HG03045 (cell line): ENCODE results near the gene CHST11.
"Not testable (repeated sequence)": the region's sequence is repeated elsewhere in the genome, so short reads cannot be mapped to it uniquely, and the experiment has no call there.

ENCODE experiments used
- ATAC-seq: cut with Tn5 transposase; IDR thresholded peaks from one replicate; pipeline ENCODE4 v1.9.1; 2021; ENCODE audit warnings: mild to moderate bottlenecking, moderate library complexity; ENCODE audit not compliant: unreplicated experiment

Gene CHST11

DNA sequence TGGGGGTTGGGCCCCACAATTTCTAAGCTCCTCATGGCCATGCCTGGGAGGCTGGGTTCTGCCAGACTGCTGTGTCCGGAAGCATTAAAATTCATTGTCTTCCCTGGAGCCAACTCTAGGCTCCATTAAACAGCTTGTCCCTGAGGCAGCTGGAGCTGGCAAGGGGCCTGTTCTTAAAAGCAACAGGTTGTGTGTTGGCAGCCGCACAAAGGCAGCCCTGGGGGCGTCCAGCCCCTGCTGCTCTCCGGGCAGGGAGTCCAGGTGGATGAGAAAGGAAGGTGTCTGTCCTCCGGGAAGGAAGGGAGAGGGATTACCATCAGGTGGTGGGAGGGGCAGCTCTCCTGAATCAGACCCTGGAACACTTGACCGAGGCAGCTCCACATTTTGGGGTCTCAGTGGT lies 98.9 kb downstream of the CHST11 start:
- ATAC-seq = no peak

DNA sequence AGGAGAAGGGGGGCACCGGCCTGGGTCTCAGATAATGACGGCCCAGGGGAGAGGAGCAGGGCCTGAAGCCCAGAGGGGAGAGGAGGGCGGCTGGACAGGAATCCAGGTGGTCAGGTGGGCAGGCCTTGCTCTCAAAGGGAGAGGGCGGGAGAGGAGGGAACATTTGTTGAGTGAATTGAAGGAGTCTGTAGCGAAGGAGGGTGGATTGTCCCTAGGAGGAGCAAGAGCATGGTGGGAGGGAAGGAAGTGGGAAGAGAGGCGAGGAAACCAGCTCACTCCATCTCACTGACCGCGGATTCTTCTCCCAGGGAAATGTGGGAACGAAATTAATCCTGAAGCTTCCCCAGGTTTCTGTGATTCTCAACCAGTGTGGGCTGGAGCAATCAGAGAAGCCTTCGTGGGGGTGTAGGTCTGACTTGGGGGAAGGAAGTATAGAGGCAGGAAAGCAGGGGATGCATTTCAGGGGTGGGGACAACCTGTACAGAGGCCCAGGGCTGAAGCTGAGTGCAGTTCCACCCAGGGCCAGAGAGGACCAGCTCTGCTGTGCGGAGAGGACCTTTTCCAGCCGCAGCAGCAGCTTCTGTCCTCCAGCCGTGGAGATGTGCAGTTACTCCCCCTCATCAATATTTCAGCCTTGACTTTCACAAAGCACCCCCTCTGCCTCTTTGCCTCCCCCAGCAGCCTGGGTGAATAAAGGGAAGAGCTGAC lies 100.9 kb downstream of the CHST11 start:
- no peak for ATAC-seq

DNA sequence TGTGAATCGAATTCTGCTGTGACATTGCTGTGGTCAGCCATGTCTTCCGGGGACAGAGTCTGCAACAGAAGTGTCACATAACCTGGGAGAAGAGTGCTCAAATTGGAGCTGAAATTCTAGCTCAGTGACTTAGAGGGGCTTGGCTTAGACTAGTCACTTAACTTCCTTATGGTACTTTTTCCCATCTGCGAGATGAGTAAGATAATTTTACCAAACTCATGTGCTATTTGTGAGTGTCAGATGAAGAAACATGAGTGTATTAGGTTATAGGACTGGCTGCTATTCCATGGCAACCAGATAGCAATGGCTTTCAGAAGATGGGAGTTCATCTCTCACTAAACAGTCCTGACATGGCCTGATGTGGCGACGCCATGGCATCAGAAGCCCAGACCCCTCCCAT lies 104.1 kb downstream of the CHST11 start:
- ATAC-seq = no peak

DNA sequence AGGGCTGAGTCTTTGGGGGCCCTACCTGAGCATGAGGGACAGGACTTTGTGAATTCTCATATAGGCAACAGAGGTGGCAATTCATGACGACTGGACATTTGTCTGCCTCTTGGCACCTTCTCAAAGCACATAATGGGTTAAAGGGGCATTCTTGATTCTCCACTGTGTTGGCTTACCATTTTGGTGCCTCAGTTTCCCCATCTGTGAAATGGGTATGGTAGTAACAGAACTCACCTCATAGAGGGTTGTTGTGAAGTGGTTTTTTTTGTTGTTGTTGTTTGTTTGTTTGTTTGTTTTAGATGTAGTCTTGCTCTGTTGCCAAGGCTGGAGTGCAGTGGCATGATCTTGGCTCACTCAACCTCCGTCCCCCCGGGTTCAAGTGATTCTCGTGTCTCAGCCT lies 106.0 kb downstream of the CHST11 start:
- ATAC-seq = no peak

DNA sequence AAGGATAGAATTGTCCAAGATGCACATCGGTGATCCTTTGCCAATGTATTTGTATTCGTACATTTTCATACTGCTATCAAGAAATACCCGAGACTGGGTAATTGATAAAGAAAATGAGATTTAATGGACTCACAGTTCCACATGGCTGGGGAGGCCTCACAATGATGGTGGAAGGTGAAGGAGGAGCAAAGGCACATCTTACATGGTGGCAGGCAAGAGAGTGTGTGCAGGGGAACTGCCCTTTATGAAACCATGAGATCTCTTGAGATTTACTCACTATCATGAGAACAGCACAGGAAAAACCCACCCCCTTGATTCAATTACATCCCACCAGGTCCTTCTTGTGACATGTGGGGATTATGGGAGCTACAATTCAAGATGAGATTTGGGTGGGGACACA lies 107.9 kb downstream of the CHST11 start:
- not testable (repeated sequence) for ATAC-seq

DNA sequence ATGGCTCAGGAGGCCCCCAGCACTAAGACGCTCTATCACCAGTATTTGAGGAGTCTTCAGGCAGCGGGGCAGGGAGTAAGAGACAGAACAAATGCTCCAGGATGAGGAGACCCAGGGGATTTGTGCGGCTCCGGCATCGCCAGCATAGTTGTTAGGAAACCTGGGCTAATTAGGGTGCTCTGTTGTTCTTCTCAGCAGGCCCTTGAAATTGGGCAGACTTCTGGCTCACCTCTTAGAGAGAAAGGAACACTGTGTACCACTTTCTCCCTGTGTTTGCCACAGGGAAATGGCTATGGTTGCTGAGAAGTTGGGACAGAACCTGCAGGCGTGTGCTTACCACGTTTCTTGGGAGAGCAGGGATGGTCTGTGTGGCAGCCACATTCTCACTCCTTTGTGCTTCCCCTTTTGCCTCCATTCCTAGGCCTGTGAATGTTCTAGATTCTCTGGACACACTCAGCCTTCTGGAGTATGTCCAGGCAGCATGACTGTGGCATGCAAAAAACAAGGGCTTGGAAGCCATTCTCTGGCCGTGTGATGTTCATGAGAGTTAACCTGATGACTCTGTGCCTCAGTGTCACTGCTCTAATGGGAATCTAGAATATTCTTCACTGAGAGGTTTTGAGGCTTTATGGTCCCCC lies 109.0 kb downstream of the CHST11 start:
- no peak for ATAC-seq

DNA sequence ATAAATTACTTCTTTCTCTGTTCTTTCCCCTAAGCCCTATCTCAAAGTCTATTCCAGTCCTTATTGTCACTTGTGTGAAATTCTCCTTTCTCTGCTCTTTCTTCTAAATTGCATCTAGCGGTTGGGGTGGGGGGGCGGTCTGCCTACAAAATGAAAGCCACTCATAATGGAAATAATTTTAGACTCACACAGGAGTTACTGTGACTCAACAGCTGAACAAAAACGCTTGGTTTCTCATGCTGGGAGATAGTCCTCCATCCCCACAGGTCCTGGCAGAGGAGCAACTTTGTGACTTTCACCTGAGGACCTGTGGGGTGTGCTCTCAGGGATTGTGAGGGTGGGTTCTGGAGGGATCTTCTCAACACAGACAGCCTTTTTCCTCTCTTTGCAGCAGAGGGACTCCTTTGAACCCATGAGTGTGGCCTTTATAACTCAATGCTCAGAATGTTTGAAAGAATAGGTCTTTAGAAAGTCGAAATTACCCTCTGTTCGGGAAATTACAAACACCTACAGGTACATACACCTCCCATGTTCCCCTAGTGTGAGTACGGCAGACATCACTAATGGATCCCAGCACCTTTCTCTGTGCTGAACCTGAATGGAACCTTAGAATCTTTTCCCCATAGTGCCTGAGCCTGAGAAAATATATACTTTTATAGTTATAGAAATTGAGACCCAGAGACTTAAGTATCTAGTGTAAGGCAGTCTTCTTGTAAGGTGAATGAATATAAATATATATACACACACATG lies 109.7 kb downstream of the CHST11 start:
- ATAC-seq = no peak

DNA sequence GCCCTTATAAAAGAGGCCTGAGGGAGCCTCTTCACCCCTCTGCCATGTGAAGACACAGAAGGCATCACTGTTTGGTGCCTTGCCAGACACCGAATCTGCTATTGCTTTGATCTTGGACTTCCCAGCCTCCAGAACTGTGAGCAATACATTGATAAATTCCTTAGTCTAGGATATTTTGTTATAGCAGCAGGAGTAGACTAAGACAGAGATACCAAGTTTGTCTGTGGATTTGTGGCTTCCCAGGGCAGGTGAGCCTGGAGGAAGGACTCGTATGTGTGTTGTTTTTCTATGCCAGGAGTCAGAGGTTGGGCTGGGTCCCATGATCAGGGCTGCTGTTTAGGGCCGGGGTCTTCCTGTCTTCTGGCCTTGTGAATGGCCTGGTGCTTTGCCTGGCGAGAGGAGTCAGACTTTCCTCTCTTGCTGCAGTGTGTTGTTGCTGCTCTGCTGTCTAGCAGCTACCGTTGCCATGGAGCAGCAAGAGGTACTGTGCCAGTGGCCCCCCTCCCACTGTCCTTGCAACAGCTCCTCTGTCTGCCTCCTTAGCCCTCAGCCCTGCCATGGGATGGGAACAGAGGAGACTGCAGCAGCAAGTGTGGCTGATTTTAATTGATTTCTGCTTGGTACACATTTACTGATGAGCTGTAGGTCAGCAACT lies 111.2 kb downstream of the CHST11 start:
- ATAC-seq = no peak

DNA sequence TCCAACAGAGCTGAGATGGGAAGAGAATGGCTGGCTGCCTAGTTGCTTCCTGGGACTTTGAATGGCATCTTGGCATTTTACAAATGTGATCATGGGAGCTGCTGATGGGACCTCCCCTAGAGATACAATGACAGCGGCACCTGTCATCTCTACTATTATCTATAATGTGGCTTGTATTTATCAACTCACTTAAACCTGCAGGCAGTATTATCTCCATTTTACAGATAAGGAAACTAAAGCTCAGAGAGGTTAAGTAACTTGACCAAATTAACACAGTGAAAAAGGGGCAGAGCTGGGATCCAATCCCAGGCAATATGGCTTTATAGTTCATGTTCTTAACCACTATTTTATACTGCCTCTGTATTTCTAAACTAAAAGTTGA lies 111.7 kb downstream of the CHST11 start:
- ATAC-seq = no peak

DNA sequence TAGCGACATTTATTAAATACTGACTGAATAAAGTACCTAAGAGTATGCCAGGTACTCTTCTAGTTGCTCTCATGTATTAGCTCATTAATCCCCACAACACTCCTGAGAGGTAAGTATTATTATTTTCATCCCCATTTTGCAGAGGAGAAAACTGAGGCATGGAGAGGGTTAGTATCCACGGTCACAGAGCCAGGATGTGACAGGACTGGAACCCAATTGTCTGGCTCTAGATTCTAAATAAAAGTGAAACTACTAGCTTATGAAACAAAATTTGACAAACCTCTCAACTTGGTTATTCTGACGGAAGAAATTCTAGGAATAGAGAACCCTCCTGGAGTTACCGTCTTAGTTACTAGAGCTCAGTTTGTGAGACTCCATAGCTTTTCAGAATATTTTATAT lies 112.2 kb downstream of the CHST11 start:
- ATAC-seq = no peak

DNA sequence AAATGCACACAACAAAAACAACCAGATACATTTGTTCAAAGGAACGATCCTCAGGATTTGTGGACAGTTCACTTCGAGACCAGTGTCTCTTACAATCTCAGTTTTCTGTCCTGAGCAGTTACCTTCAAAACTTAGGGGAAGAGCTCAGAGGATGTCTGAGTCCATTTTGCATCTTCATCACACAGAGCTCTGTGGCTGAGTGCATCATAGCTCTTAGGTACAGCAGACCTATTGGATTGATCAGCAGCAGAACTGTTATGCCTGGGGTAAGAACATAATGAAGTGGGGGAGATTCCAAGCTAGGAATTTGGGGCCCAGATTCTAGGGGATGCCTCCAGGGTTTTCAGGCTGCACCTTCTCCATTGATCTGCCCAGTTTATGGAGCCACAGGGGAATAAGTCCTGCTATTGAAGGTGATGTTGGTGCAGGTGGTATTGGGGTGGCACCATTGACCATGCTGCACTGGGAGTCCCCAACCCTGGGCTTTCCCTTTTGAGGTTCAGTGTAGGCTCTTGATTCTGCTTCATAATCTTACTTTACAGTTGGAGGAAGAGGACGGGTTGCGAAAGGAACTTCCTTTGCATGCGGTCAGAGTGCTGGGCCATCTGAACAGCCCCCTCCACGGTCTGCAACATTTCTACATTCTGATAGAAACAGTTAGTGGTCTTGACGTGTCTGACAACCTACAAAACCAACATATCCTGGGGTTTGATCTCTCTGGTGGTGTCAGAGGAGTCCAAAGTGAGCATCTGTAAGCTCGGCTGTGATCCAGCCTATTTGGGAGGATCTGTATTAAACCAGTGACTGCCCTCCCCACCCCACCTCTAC lies 112.8 kb downstream of the CHST11 start:
- peak; percentile 75 for ATAC-seq

DNA sequence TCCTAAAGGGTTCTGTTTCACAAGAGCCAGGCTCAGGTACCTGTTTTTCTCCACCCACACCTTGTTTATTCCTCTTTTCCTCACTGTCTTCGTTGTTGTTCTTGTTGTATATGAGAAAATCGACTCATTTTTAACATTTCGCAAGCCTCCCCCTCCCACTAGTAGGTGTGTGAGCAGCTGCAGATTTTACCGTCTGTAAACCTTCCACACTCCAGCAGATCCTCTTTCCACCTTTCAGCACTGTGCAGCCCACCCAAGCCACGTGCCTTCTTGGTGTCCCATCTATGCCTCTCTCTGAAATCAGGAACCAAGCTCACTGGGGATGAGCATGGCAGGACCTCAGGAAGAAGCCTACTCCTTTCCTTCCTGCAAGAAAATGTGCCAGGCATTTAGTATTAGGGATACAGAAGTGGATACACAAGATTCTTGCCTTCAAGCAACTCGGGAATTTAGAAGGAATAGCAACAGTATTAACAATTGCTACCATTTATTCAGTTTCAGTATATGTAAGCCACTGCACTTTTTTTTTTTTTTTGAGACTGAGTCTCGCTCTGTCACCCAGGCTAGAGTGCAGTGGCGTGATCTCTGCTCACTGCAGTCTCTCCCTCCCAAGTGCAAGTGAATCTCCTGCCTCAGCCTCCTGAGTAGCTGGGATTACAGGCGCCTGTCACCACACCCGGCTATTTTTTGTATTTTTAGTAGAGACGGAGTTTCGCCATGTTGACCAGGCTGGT lies 113.6 kb downstream of the CHST11 start:
- ATAC-seq = peak; percentile 18

DNA sequence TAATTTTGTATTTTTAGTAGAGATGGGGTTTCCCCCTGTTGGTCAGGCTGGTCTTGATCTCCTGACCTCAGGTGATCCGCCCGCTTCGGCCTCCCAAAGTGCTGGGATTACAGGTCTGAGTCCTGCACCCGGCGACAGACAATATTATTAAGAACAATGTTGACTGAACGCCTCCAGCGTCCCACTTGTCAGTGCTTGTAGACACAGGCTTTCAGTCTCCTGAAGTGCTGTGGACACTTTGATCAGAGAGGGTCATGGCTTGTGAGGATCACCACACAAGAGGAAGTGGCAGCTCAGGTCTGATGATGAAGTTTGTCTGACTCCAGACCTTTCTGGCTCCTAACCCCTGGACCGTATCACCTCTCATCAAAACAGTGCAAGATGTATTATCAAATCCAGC lies 114.6 kb downstream of the CHST11 start:
- ATAC-seq = no peak

DNA sequence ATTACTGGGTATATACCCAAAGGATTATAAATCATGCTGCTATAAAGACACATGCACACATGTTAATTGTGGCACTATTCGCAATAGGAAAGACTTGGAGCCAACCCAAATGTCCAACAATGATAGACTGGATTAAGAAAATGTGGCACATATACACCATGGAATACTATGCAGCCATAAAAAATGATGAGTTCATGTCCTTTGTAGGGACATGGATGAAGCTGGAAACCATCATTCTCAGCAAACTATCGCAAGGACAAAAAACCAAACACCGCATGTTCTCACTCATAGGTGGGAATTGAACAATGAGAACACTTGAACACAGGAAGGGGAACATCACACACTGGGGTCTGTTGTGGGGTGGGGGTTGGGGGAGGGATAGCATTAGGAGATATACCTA lies 117.6 kb downstream of the CHST11 start:
- ATAC-seq = not testable (repeated sequence)

DNA sequence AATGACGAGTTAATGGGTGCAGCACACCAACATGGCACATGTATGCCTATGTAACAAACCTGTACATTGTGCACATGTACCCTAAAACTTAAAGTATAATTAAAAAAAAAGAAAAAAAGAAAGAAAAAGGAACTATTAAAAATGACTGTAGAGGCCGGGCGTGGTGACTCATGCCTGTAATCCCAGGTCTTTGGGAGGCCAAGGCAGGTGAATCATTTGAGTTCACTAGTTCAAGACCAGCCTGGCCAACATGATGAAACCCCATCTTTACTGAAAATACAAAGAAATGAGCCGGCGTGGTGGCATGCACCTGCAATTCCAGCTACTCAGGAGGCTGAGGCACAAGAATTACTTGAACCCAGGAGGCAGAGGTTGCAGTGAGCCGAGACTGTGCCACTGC lies 118.0 kb downstream of the CHST11 start:
- ATAC-seq = not testable (repeated sequence)

DNA sequence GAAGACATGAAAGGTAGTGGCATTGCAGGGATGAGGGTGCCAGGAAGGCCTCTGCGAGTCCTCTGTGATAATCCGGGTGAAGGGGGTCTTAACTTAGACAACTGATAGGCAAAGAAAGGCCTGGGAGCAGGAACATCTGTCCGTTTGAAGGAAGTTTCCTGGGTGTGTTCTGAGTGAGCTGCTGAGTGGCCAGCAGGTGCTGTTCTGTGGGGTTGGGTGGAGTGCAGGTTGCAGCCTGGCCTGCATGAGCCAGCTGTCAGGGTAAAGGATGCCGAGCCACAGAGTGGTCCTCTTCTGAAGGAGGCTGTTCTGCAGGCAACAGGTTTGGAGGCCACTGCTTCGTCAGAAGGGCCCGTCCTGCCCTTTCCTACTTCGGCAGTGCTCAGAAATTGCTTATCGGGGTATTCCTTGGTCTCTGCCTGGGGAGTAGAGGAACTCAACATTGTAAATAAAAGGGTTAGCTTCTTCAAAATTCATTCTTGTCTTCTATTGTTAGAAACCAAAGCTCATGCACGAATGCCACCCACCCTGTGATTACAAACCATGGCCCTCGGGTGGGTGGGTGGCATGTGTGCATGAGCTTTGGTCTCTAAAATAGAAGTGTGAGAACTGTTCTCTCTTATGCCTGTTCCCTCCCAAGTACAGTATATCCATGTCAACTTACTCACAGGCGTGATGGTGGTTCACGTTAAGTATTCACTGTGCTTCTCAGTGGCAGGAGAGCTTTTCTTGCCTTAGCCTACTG lies 118.9 kb downstream of the CHST11 start:
- no peak for ATAC-seq

DNA sequence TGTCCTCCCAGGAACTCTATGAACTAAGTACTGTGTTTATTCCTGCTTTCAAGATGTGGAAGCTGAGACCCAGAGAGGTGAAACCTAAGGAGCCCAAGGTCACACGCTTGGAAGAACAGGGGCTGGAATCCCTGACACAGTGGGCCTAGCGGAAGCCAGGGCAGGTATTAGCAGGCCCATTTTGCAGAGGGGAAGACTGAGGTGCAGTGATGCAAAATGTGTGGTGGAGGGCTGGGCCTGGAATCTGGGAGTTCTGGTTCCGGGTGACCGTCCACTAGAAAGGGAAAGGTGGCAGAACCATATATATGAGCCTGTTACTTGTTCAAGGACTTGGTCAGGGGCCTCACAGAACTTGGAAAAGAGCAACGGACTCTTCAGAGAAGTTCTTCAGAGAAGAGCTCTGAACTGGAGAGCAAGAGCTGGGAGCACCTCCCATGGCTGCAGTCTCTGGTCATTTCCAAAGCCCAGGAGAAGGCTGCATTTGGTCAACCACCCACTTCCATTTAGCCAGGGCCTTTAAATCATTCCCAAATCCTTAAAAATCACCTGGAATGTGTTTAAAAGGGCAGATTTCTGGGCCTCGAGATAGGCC lies 119.5 kb downstream of the CHST11 start:
- ATAC-seq = no peak

DNA sequence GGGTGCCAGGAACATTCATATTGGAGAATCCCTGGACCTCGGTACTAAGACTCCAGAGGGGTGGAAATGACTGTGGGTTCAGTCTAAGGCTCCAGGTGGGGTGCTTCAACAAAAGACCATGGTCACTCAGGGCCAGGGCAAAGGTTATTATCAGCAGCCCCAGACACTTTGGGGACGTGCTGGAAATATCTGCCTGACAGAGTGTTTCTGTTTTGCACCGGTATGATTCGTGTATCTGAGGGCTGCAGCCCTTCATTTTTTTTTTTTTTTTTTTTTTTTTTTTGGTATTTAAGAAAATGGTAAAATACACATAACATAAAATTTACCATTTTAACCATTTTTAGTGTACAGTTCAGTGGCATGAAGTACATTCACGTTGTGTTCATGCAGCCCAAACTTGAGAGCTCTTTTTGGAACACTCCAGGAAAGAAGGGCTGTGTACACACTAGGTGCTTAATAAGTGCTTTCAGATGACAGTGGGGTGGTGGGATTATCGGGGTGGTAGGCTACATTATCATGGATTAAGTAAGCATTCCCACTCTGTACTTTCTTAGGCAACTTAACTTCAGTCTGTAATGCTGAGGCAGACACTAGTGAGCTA lies 120.3 kb downstream of the CHST11 start:
- ATAC-seq = no peak

DNA sequence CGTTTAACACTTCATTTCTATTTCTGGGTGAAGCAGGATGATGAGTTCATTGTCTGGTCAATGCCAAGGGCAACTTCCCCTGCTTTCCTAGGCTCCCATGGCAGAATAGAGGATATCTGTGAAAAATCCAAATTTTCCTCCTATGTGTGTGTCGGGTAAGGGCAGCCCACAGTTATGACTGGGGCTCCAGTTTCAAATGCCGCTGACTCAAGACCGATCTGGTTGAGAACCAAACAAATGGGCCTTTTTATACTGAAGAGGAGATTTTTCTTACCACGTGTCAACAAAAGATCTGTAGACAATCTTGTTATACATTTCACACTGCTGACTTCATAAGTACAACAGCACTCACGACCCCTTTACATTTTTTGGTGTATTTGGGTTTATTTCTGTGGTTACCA lies 120.8 kb downstream of the CHST11 start:
- ATAC-seq = no peak
